ENCODE measurements around the gene CDC40.
A peak's percentile ranks its signal among the peaks of the same experiment; 100 is the strongest.

DNA sequence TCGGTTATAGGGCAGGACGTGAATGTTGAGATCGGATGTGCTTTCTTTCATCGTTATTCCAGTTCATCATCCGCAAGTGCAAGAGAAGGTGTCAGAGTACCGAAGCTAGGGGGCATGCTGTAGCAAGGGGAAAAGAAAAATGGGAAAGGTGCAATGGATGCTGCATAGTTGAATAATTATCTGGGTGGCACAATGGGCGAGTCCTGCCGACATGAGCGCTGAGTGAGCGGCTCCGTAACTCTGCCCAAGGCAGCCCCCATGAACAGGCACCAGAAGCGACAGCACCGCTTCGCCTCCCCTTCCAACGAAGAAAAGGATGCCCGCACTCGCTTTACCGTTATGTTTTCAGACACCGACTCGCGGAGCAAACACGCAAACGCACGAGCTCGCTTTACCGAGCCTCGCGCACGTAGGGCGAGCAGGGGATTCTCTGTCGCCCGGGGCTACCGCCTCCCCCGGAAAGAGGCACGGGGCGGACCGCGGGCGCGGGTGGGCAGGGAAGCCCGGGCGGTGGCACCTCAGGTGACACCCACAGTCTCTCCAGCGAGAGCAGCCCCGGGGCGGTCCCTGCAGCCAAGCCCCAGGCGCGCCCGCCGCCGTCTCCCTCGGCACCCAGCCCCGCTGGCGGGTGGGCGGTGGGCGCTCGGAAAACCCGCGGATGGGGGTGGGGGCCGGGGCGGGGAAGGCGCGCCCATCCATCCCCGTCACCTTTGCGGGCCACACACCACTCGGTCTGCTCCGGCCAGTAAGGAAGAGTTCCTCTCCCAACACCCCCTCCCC lies 1.4 kb upstream of the CDC40 start:
- TF ChIP-seq POLR2A (IDR thresholded peaks at IDR 0.05) (no peak), POLR2AphosphoS5 (IDR thresholded peaks at IDR 0.05) (peak; percentile 5), EP300 (IDR thresholded peaks at IDR 0.05) (no peak)
- TF ChIP-seq, protein P1, sequence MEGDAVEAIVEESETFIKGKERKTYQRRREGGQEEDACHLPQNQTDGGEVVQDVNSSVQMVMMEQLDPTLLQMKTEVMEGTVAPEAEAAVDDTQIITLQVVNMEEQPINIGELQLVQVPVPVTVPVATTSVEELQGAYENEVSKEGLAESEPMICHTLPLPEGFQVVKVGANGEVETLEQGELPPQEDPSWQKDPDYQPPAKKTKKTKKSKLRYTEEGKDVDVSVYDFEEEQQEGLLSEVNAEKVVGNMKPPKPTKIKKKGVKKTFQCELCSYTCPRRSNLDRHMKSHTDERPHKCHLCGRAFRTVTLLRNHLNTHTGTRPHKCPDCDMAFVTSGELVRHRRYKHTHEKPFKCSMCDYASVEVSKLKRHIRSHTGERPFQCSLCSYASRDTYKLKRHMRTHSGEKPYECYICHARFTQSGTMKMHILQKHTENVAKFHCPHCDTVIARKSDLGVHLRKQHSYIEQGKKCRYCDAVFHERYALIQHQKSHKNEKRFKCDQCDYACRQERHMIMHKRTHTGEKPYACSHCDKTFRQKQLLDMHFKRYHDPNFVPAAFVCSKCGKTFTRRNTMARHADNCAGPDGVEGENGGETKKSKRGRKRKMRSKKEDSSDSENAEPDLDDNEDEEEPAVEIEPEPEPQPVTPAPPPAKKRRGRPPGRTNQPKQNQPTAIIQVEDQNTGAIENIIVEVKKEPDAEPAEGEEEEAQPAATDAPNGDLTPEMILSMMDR (IDR thresholded peaks at IDR 0.05) = peak; percentile 57 to 79 (median 65)

Measured in gastroesophageal sphincter (tissue), 3 donors.